Right atrium auricular region (tissue), 2 donors: Measurements from ENCODE around the gene ZNF791. TPM values are rescaled to one million over a fixed set of nuclear protein-coding genes. Genes with fewer than 3 reads are reported as not detected.

Experiments used
- DNase-seq: peaks from one replicate; pipeline ENCODE4 v3.0.0-alpha.2; 2019; ENCODE audit warnings: low spot score
- H3K27ac ChIP-seq, 2 donors: fragments of 200-600 bp; sonication (generic); 1 replicate in 1 of 2; 2 replicates in 1 of 2; pipeline ENCODE4 v1.5.1; 2016 to 2019
- H3K27me3 ChIP-seq, 2 donors: fragments of 200-600 bp; sonication (generic); one replicate each; pipeline versions ENCODE4 v1.5.1 to v1.6.0; 2017 to 2019
- H3K36me3 ChIP-seq: fragments of 200-600 bp; sonication (generic); one replicate; pipeline ENCODE4 v1.5.1; 2016
- H3K4me1 ChIP-seq, 2 donors: fragments of 200-600 bp; sonication (generic); one replicate each; pipeline versions ENCODE4 v1.5.1 to v1.6.0; 2017 to 2019
- H3K4me3 ChIP-seq, 2 donors: fragments of 200-600 bp; sonication (generic); 1 replicate in 1 of 2; 2 replicates in 1 of 2; pipeline ENCODE4 v1.5.1; 2017 to 2019; ENCODE audit warnings: mild to moderate bottlenecking in 1 of 2, moderate library complexity in 1 of 2
- H3K9me3 ChIP-seq, 2 donors: fragments of 200-600 bp; sonication (generic); one replicate each; pipeline ENCODE4 v1.5.1; 2019
- CTCF ChIP-seq, 2 donors: fragments of 200-600 bp; sonication (generic); IDR thresholded peaks; one replicate each; pipeline ENCODE4 v1.5.1; 2019; ENCODE audit warnings: antibody characterized with exemption in 2 of 2
- total RNA-seq, 2 donors: library from RNA; depleted of rRNA; stranded (reverse); fragments of >200 nt; gene quantifications; one replicate each; pipeline ENCODE4 v1.1.0, GENCODE V29; 2016

ZNF791 gene
- total RNA-seq, 2 donors from 2014 or later = 8.2 to 10.1 TPM

GRCh38 chr19:12580180-12580694 lies 30.5 kb upstream of the ZNF791 start:
- no peak for TF ChIP-seq CTCF (IDR thresholded peaks at IDR 0.05)
- Histone ChIP-seq H3K36me3 (peaks cover 43% of the 10 kb centered on the region), H3K4me1 (no peaks in the 10 kb centered on the region), H3K4me3 (no peak overlapping the region), H3K27me3 (no peaks in the 10 kb centered on the region), H3K9me3 (peaks cover 7 to 26% of the 10 kb centered on the region in 2 donors), H3K27ac (no peak overlapping the region)
- no peak for DNase-seq

DNA sequence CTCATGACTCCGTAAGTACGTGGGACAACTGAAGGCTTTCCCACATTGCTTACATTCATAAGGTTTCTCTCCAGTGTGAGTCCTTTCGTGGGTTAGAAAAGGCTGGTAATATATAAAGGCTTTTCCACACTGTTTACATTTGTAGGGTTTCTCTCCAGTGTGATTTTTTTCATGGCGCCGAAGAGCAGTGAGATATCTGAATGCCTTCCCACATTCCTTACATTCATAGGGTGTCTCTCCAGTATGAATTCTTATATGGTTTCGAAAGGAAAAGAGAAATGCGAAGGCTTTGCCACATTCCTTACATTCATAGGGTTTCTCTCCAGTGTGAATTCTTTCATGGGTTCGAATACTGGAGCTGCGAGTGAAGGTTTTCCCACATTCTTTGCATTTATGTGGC lies 29.6 kb upstream of the ZNF791 start:
- peaks cover 7 to 26% of the 10 kb centered on the region in 2 donors for H3K9me3 ChIP-seq
- no peaks in the 10 kb centered on the region for H3K27me3 ChIP-seq
- H3K36me3 ChIP-seq = peaks cover 43% of the 10 kb centered on the region
- no peak for DNase-seq
- no peaks in the 10 kb centered on the region for H3K4me1 ChIP-seq
- no peak overlapping the region for H3K27ac ChIP-seq
- no peak overlapping the region for H3K4me3 ChIP-seq
- no peak for TF ChIP-seq CTCF (IDR thresholded peaks at IDR 0.05)

DNA sequence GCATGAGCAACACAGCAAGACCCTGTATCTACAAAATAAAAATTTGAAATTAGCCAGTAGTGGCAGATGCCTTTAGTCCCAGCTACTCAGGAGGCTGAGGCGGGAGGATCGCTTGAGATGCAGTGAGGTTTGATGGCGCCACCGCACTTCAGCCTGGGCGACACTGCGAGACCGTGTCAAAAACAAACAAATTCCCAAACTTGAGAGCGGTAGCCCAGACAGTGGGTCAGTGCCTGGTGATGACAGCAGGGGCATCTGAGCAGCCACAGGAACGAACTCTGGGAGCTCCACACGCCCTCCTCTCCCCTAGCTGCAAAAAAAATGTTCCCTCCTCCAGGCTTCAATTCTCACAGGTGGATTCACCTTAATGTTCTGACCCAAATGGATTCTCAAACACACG lies 14.2 kb upstream of the ZNF791 start:
- Histone ChIP-seq H3K27me3 (no peaks in the 10 kb centered on the region), H3K4me1 (no peaks in the 10 kb centered on the region), H3K9me3 (no peaks in the 10 kb centered on the region), H3K27ac (no peak overlapping the region), H3K4me3 (no peak overlapping the region), H3K36me3 (no peaks in the 10 kb centered on the region)
- no peak for TF ChIP-seq CTCF (IDR thresholded peaks at IDR 0.05)
- no peak for DNase-seq

DNA sequence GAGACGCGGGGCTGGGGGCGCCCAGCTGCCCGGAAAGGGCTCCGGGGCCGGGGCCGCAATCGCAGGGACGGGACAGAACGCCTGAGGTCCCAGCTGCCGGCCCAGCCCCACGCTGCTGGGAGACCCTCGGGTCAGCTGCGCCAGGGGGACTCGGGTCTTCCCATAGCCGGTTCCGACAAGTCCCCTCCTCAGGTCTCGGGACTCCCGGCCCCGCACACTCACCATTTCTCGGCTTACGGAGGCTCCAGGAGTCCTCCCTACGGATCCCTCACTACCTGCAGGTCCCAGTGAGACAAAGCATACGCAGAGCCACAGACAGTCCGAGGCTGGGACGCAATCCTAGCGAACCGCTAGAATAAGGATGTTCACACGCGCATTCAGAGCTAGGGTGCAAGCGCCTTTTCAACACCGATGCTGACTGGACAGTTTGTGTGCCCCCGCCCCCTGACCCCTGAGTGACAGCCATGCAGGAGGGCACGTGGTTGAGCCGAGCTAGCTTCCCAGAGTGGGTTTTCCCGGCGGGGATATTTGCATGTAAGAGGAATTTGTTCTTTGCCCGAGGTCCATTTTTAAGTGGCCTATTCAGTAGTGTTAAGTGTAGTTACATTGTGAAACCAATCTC lies 13.7 kb upstream of the ZNF791 start:
- H3K36me3 ChIP-seq = no peaks in the 10 kb centered on the region
- H3K4me1 ChIP-seq = no peaks in the 10 kb centered on the region
- DNase-seq = no peak
- peak overlapping the region in 1 of 2 donors; percentile 4 for H3K4me3 ChIP-seq
- H3K9me3 ChIP-seq = no peaks in the 10 kb centered on the region
- TF ChIP-seq CTCF (IDR thresholded peaks at IDR 0.05) = no peak
- H3K27me3 ChIP-seq = no peaks in the 10 kb centered on the region
- no peak overlapping the region for H3K27ac ChIP-seq

- no peak for DNase-seq
- Histone ChIP-seq H3K27me3 (no peaks in the 10 kb centered on the region), H3K27ac (no peak overlapping the region), H3K4me3 (no peak overlapping the region), H3K4me1 (no peaks in the 10 kb centered on the region), H3K9me3 (no peaks in the 10 kb centered on the region), H3K36me3 (no peaks in the 10 kb centered on the region)
- TF ChIP-seq CTCF (IDR thresholded peaks at IDR 0.05) = no peak
Measured at GRCh38 chr19:12597594-12597993, 13.1 kb upstream of the ZNF791 start.

DNA sequence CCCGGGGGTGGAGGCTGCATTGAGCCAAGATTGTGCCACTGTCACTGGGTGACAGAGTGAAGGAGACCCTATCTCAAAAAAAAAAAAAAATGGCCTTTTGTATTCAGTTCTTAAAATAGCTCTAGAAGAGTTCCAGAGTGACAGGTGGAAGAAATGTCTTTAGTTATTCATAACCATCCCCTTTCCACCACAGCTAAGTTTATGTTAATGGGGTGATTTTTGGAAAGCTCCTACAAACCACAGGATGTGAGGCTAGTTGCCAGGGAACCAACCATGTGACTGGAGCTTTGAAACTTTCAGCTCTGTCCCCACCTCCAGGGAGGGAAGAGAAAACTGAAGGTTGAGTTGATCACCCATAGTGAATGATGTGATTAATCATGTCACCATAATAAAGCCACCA lies 7.0 kb upstream of the ZNF791 start:
- H3K36me3 ChIP-seq = peaks cover 13% of the 10 kb centered on the region
- TF ChIP-seq CTCF (IDR thresholded peaks at IDR 0.05) = no peak
- no peak overlapping the region for H3K27ac ChIP-seq
- no peaks in the 10 kb centered on the region for H3K9me3 ChIP-seq
- no peak overlapping the region for H3K4me3 ChIP-seq
- no peaks in the 10 kb centered on the region for H3K27me3 ChIP-seq
- no peaks in the 10 kb centered on the region for H3K4me1 ChIP-seq
- DNase-seq = no peak
